GM23338 (cell line): ENCODE results near the gene DYRK3. TPM values are rescaled to one million over a fixed set of nuclear protein-coding genes. Genes with fewer than 3 reads are reported as not detected.
A peak's percentile ranks its signal among the peaks of the same experiment; 100 is the strongest.

Experiments
- ATAC-seq: fragments of 200-7000 bp; cut with Tn5 transposase; 3 replicates; pipeline ENCODE4 v1.9.1; 2020
- DNase-seq: peaks from one replicate; pipeline ENCODE4 v3.0.0-alpha.2; 2015; ENCODE audit warnings: low spot score
- H2AFZ ChIP-seq: fragments of 200-600 bp; sonication (generic); 2 replicates; pipeline ENCODE4 v1.8.0; 2016; ENCODE audit warnings: antibody characterized with exemption, mild to moderate bottlenecking, moderate library complexity
- H3F3A ChIP-seq: fragments of 200-600 bp; sonication (generic); replicated peaks from 2 replicates; pipeline ENCODE4 v1.8.0; 2017; ENCODE audit warnings: antibody characterized with exemption, mixed run types, low read depth
- H3K27ac ChIP-seq: fragments of 200-600 bp; sonication (generic); 2 replicates; pipeline ENCODE4 v1.6.1; 2016; ENCODE audit warnings: low read depth
- H3K27me3 ChIP-seq: fragments of 200-600 bp; sonication (generic); 2 replicates; pipeline ENCODE4 v1.8.0; 2016; ENCODE audit warnings: mild to moderate bottlenecking, mixed run types, moderate library complexity; ENCODE audit not compliant: insufficient read depth
- H3K36me3 ChIP-seq: fragments of 200-600 bp; sonication (generic); 2 replicates; pipeline ENCODE4 v1.8.0; 2016; ENCODE audit warnings: mild to moderate bottlenecking; ENCODE audit not compliant: insufficient read depth
- H3K4me1 ChIP-seq: fragments of 200-600 bp; sonication (generic); 2 replicates; pipeline ENCODE4 v1.8.0; 2016; ENCODE audit warnings: mild to moderate bottlenecking, moderate library complexity; ENCODE audit not compliant: insufficient read depth
- H3K4me2 ChIP-seq: fragments of 200-600 bp; sonication (generic); 2 replicates; pipeline ENCODE4 v1.7.1; 2017; ENCODE audit warnings: mixed run types
- H3K4me3 ChIP-seq: fragments of 200-600 bp; sonication (generic); 2 replicates; pipeline ENCODE4 v1.6.1; 2016; ENCODE audit warnings: mixed run types
- H3K79me2 ChIP-seq: fragments of 200-600 bp; sonication (generic); replicated peaks from 2 replicates; pipeline ENCODE4 v1.8.0; 2017; ENCODE audit warnings: mild to moderate bottlenecking; ENCODE audit not compliant: insufficient read depth
- H3K9me2 ChIP-seq: fragments of 200-600 bp; sonication (generic); 2 replicates; pipeline ENCODE4 v1.8.0; 2017; ENCODE audit not compliant: insufficient read depth
- H4K20me1 ChIP-seq: fragments of 200-600 bp; sonication (generic); replicated peaks from 2 replicates; pipeline ENCODE4 v1.8.0; 2017; ENCODE audit warnings: mild to moderate bottlenecking; ENCODE audit not compliant: insufficient read depth
- H3K27ac Mint-ChIP-seq: 2 replicates; pipeline ENCODE4 v1.8.0; 2020; ENCODE audit warnings: inconsistent platforms, mild to moderate bottlenecking, moderate library complexity, mixed read lengths
- H3K27me3 Mint-ChIP-seq: 3 replicates; pipeline ENCODE4 v1.8.0; 2022; ENCODE audit warnings: low read depth, mild to moderate bottlenecking, moderate library complexity, mixed read lengths, inconsistent platforms; ENCODE audit not compliant: insufficient read depth, poor library complexity
- H3K36me3 Mint-ChIP-seq: 3 replicates; pipeline ENCODE4 v1.8.0; 2021; ENCODE audit warnings: low read depth, mild to moderate bottlenecking, inconsistent platforms, moderate library complexity, mixed read lengths
- H3K4me1 Mint-ChIP-seq: 3 replicates; pipeline ENCODE4 v1.8.0; 2020; ENCODE audit warnings: mild to moderate bottlenecking, inconsistent platforms, mixed read lengths
- H3K4me3 Mint-ChIP-seq: 3 replicates; pipeline ENCODE4 v1.8.0; 2021; ENCODE audit warnings: moderate library complexity, mild to moderate bottlenecking, inconsistent platforms, mixed read lengths
- H3K9me3 Mint-ChIP-seq: 3 replicates; pipeline ENCODE4 v1.8.0; 2020; ENCODE audit warnings: moderate library complexity, mild to moderate bottlenecking, inconsistent platforms, mixed read lengths
- ETS1 ChIP-seq: IDR thresholded peaks from 2 replicates; pipeline ENCODE4 v1.6.1; 2016; ENCODE audit warnings: antibody characterized with exemption
- NANOG ChIP-seq: IDR thresholded peaks from 2 replicates; pipeline ENCODE4 v1.6.1; 2016; ENCODE audit warnings: antibody characterized with exemption, borderline replicate concordance
- REST ChIP-seq: IDR thresholded peaks from one replicate; pipeline ENCODE4 v1.6.1; 2018; ENCODE audit warnings: antibody characterized with exemption; ENCODE audit not compliant: unreplicated experiment
- STAT1 ChIP-seq: IDR thresholded peaks from one replicate; pipeline ENCODE4 v1.6.1; 2016; ENCODE audit warnings: antibody characterized with exemption; ENCODE audit not compliant: unreplicated experiment
- ZNF331 ChIP-seq: fragments of 250-450 bp; sonication (Bioruptor Pico); IDR thresholded peaks from 2 replicates; pipeline ENCODE4 v1.5.0; 2020; ENCODE audit warnings: low read depth, mild to moderate bottlenecking, moderate library complexity
- ZNF462 ChIP-seq: fragments of 250-450 bp; sonication (Bioruptor Pico); IDR thresholded peaks from 2 replicates; pipeline ENCODE4 v1.5.0; 2020; ENCODE audit warnings: mild to moderate bottlenecking, moderate library complexity
- polyA plus RNA-seq: library from polyadenylated mRNA; unstranded; fragments of >200 nt; fragmentation: Nextera tagmentation; extraction: Ambion mirVana; gene quantifications from 2 replicates; pipeline ENCODE4 v1.2.1, GENCODE V29; 2016
- total RNA-seq: library from RNA; depleted of rRNA; stranded (reverse); fragments of >200 nt; shearing (Covaris generic); gene quantifications from 2 replicates; pipeline ENCODE4 v1.2.3, GENCODE V29; 2014

The DYRK3 gene
- total and polyA plus RNA-seq, 2 experiments from 2014 or later, result 2.9 to 9.5 TPM

DNA sequence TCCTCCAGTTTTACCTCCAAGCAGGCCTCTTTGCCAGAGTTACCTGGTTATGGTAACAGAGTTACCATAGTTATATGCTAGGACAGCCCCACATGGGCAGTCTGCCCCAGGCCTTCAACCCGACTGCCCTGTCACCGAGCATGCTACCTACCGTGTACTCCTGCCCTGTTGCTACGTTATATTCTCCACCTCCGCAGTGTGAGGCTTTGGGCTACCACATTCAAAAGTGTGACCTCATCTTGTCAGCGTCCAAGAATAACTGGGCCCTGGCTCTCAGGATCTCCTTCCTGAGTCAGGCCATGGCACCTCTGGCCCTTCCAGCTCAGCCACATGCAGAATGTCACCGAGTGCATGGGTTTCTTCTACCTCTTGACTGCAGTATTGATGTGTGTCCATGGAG is 58.3 kb downstream of the DYRK3 start:
- peaks cover 90% of the 10 kb centered on the region for H3K79me2 ChIP-seq

DNA sequence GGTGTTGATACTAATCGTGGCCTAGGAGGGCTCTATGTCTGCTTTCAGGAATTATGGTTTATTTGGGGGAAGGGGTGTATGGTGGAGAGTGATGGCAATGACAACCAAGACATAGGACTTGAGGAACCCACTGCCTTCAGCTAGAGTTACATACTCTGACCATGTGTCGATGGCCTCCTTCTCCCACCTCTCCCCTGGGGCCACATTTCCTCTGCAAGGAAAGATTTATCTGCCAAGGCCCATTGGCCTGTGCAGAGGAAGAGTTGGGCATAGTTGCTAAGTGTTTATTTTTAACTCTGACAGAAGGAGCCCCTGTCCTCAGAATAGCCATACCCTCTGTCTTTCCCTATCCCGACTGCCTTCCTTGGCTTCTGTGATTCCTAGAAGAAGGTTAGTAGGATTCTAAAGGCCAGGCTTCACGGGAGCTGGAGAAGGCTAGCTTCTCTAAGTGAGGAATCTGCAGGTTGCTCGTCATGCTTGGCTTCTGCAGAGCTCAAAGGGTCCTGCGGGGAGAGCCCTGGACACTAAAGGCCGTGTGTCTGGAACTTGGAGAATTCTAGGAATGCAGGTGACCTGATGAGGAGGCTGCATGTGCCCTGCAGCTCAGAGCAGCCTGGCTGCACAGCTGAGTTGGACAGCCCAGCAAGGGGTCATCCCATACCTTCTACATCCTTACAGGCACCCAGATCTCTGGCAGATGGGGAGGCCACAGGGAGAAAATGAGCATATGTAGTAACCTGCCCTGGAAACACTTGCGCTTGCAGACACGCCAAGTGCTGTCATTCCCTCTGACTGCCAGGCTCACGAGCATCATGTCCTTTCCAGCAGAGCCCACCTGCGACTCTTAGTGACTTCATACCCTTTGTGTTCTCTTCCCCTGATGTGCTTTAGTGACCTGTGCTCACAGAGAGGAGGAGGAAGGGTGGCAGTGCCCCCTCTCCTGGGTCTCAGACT is 59.1 kb downstream of the DYRK3 start:
- no peak overlapping the region; the same call in 2 of the 3 replicates for H3K4me3 Mint-ChIP-seq
- peak; percentile 89 for DNase-seq
- H3K4me1 Mint-ChIP-seq, result peaks cover 70% of the 10 kb centered on the region
- no peaks in the 10 kb centered on the region for H3K36me3 ChIP-seq
- TF ChIP-seq ETS1 (no peak), ZNF462 (CRISPR knock-in tag) (peak; percentile 87)
- H3K9me2 ChIP-seq, result no peaks in the 10 kb centered on the region
- ATAC-seq, result peak; percentile 84
- H3K9me3 Mint-ChIP-seq, result no peaks in the 10 kb centered on the region
- H3K4me3 ChIP-seq, result no peak overlapping the region
- no peak overlapping the region for H3K27ac Mint-ChIP-seq
- H3K4me1 ChIP-seq, result peaks cover 24% of the 10 kb centered on the region
- no peak overlapping the region for H2AFZ ChIP-seq
- H3K27ac ChIP-seq, result no peak overlapping the region; the same call in 1 of the 2 replicates
- H3F3A ChIP-seq, result no peaks in the 10 kb centered on the region
- H3K27me3 Mint-ChIP-seq, result peaks cover 13% of the 10 kb centered on the region
- peaks cover 88% of the 10 kb centered on the region for H3K79me2 ChIP-seq
- H4K20me1 ChIP-seq, result peaks cover 61% of the 10 kb centered on the region
- no peaks in the 10 kb centered on the region for H3K27me3 ChIP-seq
- H3K36me3 Mint-ChIP-seq, result peaks cover 5% of the 10 kb centered on the region
- H3K4me2 ChIP-seq, result peak overlapping the region; percentile 51

More for the DNA sequence above, 58.3 kb downstream of the DYRK3 start:
- H3K4me1 Mint-ChIP-seq, result peaks cover 73% of the 10 kb centered on the region
- Histone ChIP-seq H3K9me2 (no peaks in the 10 kb centered on the region), H3F3A (peaks cover 4% of the 10 kb centered on the region; the same call in 1 of the 2 replicates), H3K4me1 (peaks cover 32% of the 10 kb centered on the region), H3K27me3 (no peaks in the 10 kb centered on the region), H3K36me3 (no peaks in the 10 kb centered on the region), H3K4me2 (peak overlapping the region; percentile 51; the same call in 1 of the 2 replicates), H2AFZ (no peak overlapping the region), H3K4me3 (no peak overlapping the region), H4K20me1 (peaks cover 69% of the 10 kb centered on the region), H3K27ac (no peak overlapping the region)
- no peak overlapping the region for H3K4me3 Mint-ChIP-seq
- no peaks in the 10 kb centered on the region for H3K9me3 Mint-ChIP-seq
- H3K27ac Mint-ChIP-seq, result no peak overlapping the region
- TF ChIP-seq ZNF331 (CRISPR knock-in tag), result no peak
- TF ChIP-seq NANOG, result no peak
- TF ChIP-seq REST, result no peak
- no peak for TF ChIP-seq STAT1
- ATAC-seq (no peak), DNase-seq (no peak)
- H3K27me3 Mint-ChIP-seq, result peaks cover 13% of the 10 kb centered on the region
- peaks cover 5% of the 10 kb centered on the region for H3K36me3 Mint-ChIP-seq
